Nucleus accumbens (tissue), 56 donors: ENCODE data around the gene CACNA1B.
"Not testable (repeated sequence)": the region's sequence is repeated elsewhere in the genome, so short reads cannot be mapped to it uniquely, and the experiment has no call there.

Experiments used
- DNase-seq, 56 donors: peaks; one replicate each; lab custom pipeline; 2025; lab: John Stamatoyannopoulos, UW

The CACNA1B gene

GRCh38 chr9:138166793-138167192 lies 289.2 kb downstream of the CACNA1B start:
- not testable (repeated sequence) for DNase-seq
